H1 (cell line): ENCODE data around the gene YBX1. TPM values are rescaled to one million over a fixed set of nuclear protein-coding genes. Genes with fewer than 3 reads are reported as not detected.
A peak's percentile ranks its signal among the peaks of the same experiment; 100 is the strongest.

Experiments
- CTCF ChIA-PET: fragments of 300-600 bp; sonication (Branson Sonifier 250); formaldehyde crosslinking; loops from one replicate; lab custom pipeline; 2021; ENCODE audit not compliant: partially characterized antibody; lab: Charles Lee
- POLR2A ChIA-PET: fragments of 300-600 bp; sonication (Branson Sonifier 250); formaldehyde crosslinking; loops from one replicate; lab custom pipeline; 2021; ENCODE audit warnings: inconsistent platforms; ENCODE audit not compliant: partially characterized antibody; lab: Charles Lee
- DNase-seq, 2 experiments: peaks; one replicate each; pipeline versions ENCODE4 v3.0.0 to v3.0.0-alpha.2; 2010 to 2022; ENCODE audit warnings: low spot score in 2 of 2, low read depth in 1 of 2, mixed read lengths in 1 of 2
- FAIRE-seq: peaks from 2 replicates; lab custom pipeline; 2011; peaks lifted over from hg19 to GRCh38; lab: Jason Lieb, UNC
- H2AFZ ChIP-seq: 2 replicates; pipeline ENCODE4 v1.8.1; 2012; ENCODE audit warnings: low read length, inconsistent platforms
- H2AK5ac ChIP-seq: 2 replicates; pipeline ENCODE4 v1.6.1; 2013; ENCODE audit warnings: low read depth, low read length
- H2BK120ac ChIP-seq: replicated peaks from 2 replicates; pipeline ENCODE3; 2013; ENCODE audit warnings: low read depth, low read length, inconsistent platforms
- H2BK12ac ChIP-seq: 2 replicates; pipeline ENCODE4 v1.6.1; 2013; ENCODE audit warnings: low read depth, low read length
- H2BK15ac ChIP-seq: 2 replicates; pipeline ENCODE4 v1.6.1; 2013; ENCODE audit warnings: low read length
- H2BK20ac ChIP-seq: 2 replicates; pipeline ENCODE4 v1.6.1; 2013; ENCODE audit warnings: low read length
- H2BK5ac ChIP-seq: 2 replicates; pipeline ENCODE4 v1.6.1; 2013; ENCODE audit warnings: low read depth, low read length
- H3K14ac ChIP-seq: 2 replicates; pipeline ENCODE4 v1.6.1; 2013; ENCODE audit warnings: inconsistent platforms; ENCODE audit not compliant: insufficient read length
- H3K18ac ChIP-seq: 2 replicates; pipeline ENCODE4 v1.6.1; 2013; ENCODE audit warnings: low read length; ENCODE audit errors: extremely low read depth
- H3K23ac ChIP-seq: 2 replicates; pipeline ENCODE4 v1.6.1; 2013; ENCODE audit warnings: inconsistent platforms; ENCODE audit not compliant: insufficient read length
- H3K23me2 ChIP-seq: 2 replicates; pipeline ENCODE4 v1.6.1; 2013; ENCODE audit warnings: low read depth, low read length
- H3K27ac ChIP-seq: 2 replicates; pipeline ENCODE4 v1.6.1; 2011; ENCODE audit warnings: low read depth, low read length, inconsistent platforms
- H3K27me3 ChIP-seq, 4 experiments: replicated peaks in 1 of 4; 1 replicate in 1 of 4; 2 replicates in 3 of 4; pipeline versions ENCODE4 v1.6.1 to v1.8.1; 2011 to 2013; ENCODE audit warnings: low read length in 3 of 4, mild to moderate bottlenecking in 3 of 4, inconsistent platforms in 2 of 4, mixed read lengths in 2 of 4, moderate library complexity in 1 of 4; ENCODE audit not compliant: control insufficient read depth in 3 of 4, insufficient read depth in 3 of 4; ENCODE audit errors: extremely low read depth in 1 of 4
- H3K36me3 ChIP-seq, 4 experiments: 2 replicates each; pipeline versions ENCODE4 v1.6.1 to v1.8.1; 2011 to 2013; ENCODE audit warnings: mild to moderate bottlenecking in 4 of 4, low read length in 3 of 4, moderate library complexity in 2 of 4, control low read depth in 1 of 4, inconsistent platforms in 1 of 4; ENCODE audit not compliant: insufficient read depth in 4 of 4, control insufficient read depth in 2 of 4
- H3K4ac ChIP-seq: replicated peaks from 2 replicates; pipeline ENCODE3; 2013; ENCODE audit warnings: low read length, low read depth, mixed read lengths, inconsistent platforms; ENCODE audit not compliant: insufficient read length
- H3K4me1 ChIP-seq, 4 experiments: replicated peaks in 1 of 4; 1 replicate in 1 of 4; 2 replicates in 3 of 4; pipeline versions ENCODE4 v1.6.1 to v1.8.1; 2011 to 2013; ENCODE audit warnings: low read length in 3 of 4, inconsistent platforms in 2 of 4, mixed read lengths in 1 of 4; ENCODE audit not compliant: insufficient read depth in 4 of 4, control insufficient read depth in 3 of 4
- H3K4me2 ChIP-seq, 2 experiments: 2 replicates each; pipeline versions ENCODE4 v1.6.1 to v1.8.1; 2011 to 2013; ENCODE audit warnings: low read depth in 2 of 2, low read length in 2 of 2, control low read depth in 1 of 2, inconsistent platforms in 1 of 2, mild to moderate bottlenecking in 1 of 2; ENCODE audit not compliant: insufficient read depth in 1 of 2
- H3K4me3 ChIP-seq, 4 experiments: fragments of 200-600, 300-600 bp in 1 of 4; sonication (generic), shearing (Covaris generic), sonication (Bioruptor Twin) in 1 of 4; 2 replicates each; pipeline versions ENCODE4 v1.5.1 to v1.8.1; 2011 to 2016; ENCODE audit warnings: low read length in 4 of 4, low read depth in 3 of 4, control low read depth in 2 of 4, inconsistent platforms in 2 of 4, mild to moderate bottlenecking in 2 of 4, mixed read lengths in 1 of 4, moderate library complexity in 1 of 4; ENCODE audit not compliant: insufficient read depth in 2 of 4; ENCODE audit errors: extremely low read depth in 1 of 4
- H3K56ac ChIP-seq: replicated peaks from 2 replicates; pipeline ENCODE3; 2013; ENCODE audit warnings: low read depth, mild to moderate bottlenecking, mixed read lengths, low read length, inconsistent platforms; ENCODE audit not compliant: insufficient read length
- H3K79me1 ChIP-seq: 2 replicates; pipeline ENCODE4 v1.6.1; 2013; ENCODE audit warnings: low read depth, low read length, control low read depth
- H3K79me2 ChIP-seq, 2 experiments: 2 replicates each; pipeline versions ENCODE4 v1.6.1 to v1.8.1; 2012 to 2013; ENCODE audit warnings: low read length in 2 of 2, mild to moderate bottlenecking in 2 of 2, inconsistent platforms in 1 of 2; ENCODE audit not compliant: insufficient read depth in 2 of 2, control insufficient read depth in 1 of 2
- H3K9ac ChIP-seq, 4 experiments: replicated peaks in 1 of 4; 1 replicate in 1 of 4; 2 replicates in 3 of 4; pipeline versions ENCODE4 v1.6.1 to v1.8.1; 2011 to 2013; ENCODE audit warnings: low read depth in 3 of 4, low read length in 3 of 4, control low read depth in 2 of 4, mild to moderate bottlenecking in 2 of 4, moderate library complexity in 2 of 4, inconsistent platforms in 1 of 4; ENCODE audit errors: extremely low read depth in 1 of 4
- H3K9me3 ChIP-seq, 2 experiments: 2 replicates each; pipeline versions ENCODE4 v1.6.1 to v1.8.1; 2012 to 2013; ENCODE audit warnings: mild to moderate bottlenecking in 2 of 2, moderate library complexity in 2 of 2, control low read depth in 1 of 2, inconsistent platforms in 1 of 2, low read depth in 1 of 2, low read length in 1 of 2, mixed read lengths in 1 of 2; ENCODE audit not compliant: insufficient read depth in 2 of 2
- H4K20me1 ChIP-seq, 2 experiments: replicated peaks in 1 of 2; 2 replicates each; pipeline versions ENCODE3 to v1.8.1; 2011 to 2013; ENCODE audit warnings: inconsistent platforms in 2 of 2, low read length in 2 of 2, mild to moderate bottlenecking in 1 of 2; ENCODE audit not compliant: insufficient read depth in 2 of 2, control insufficient read depth in 1 of 2
- H4K5ac ChIP-seq: 2 replicates; pipeline ENCODE4 v1.6.1; 2013; ENCODE audit warnings: low read length, low read depth, mixed read lengths, inconsistent platforms; ENCODE audit not compliant: insufficient read length
- H4K8ac ChIP-seq: 2 replicates; pipeline ENCODE4 v1.8.0; 2013; ENCODE audit warnings: mild to moderate bottlenecking, moderate library complexity, low read length, inconsistent platforms; ENCODE audit not compliant: insufficient read depth; ENCODE audit errors: extremely low read depth
- H4K91ac ChIP-seq: replicated peaks from 2 replicates; pipeline ENCODE3; 2013; ENCODE audit warnings: low read length, mixed read lengths, inconsistent platforms; ENCODE audit not compliant: insufficient read length
- CREB1 ChIP-seq: IDR thresholded peaks from 2 replicates; pipeline ENCODE4 v1.6.1; 2012; ENCODE audit warnings: inconsistent platforms
- TCF12 ChIP-seq: IDR thresholded peaks from 2 replicates; pipeline ENCODE4 v1.6.1; 2011; ENCODE audit warnings: low read depth, mild to moderate bottlenecking, low read length
- WGBS, 2 experiments: shearing (Covaris generic) in 1 of 2; methylation state at CpG; one replicate each; pipeline versions ENCODE4 v1.1.6 to v1.1.7; 2013 to 2015; ENCODE audit warnings: low lambda C conversion rate in 2 of 2, mixed read lengths in 2 of 2, inconsistent platforms in 1 of 2, low coverage in 1 of 2, missing lambda C conversion rate in 1 of 2; ENCODE audit not compliant: insufficient replicate concordance in 2 of 2, insufficient coverage in 1 of 2, insufficient read length in 1 of 2; ENCODE audit errors: extremely low coverage in 1 of 2, missing lambda C conversion rate in 1 of 2; 5-methylcytosine and 5-hydroxymethylcytosine counted together
- polyA plus RNA-seq, 7 experiments: library from polyadenylated mRNA; depleted of rRNA in 3 of 7; stranded (reverse) in 5 of 7; unstranded in 2 of 7; fragments of >200 nt in 5 of 7; fragments of 200-250 nt in 2 of 7; gene quantifications; 1 replicate in 5 of 7; 2 replicates in 1 of 7; 4 replicates in 1 of 7; pipeline versions ENCODE4 v1.2.1 to v1.2.3, GENCODE V29; 2011 to 2013; ENCODE audit warnings: missing spikeins in 2 of 7, mixed read lengths in 2 of 7
- total RNA-seq: library from RNA; stranded (reverse); fragmentation: NEBNext Ultra II Directional; extraction: Animal tissue kit (Norgen Biotek cat#: 25700); gene quantifications from 2 replicates; pipeline ENCODE4 v1.2.1, GENCODE V29; 2021

Gene YBX1
- total and polyA plus RNA-seq, 2 of the 8 experiments (the other 6 are each of a cell fraction or from before 2014, with no cell fraction given): 438 to 1,219 TPM

GRCh38 chr1:42698081-42698813, 16.0 kb downstream of the YBX1 start:
- CTCF ChIA-PET: interaction anchor here (0.9 kb wide), 1 partner anchor 15 kb away, joined by 4 read pairs; no protein-coding TSS in a partner anchor
- no peak overlapping the region for H4K91ac ChIP-seq
- no peak overlapping the region for H3K9ac ChIP-seq
- no peak overlapping the region for H4K5ac ChIP-seq
- H3K36me3 ChIP-seq: peaks cover 33 to 98% (median 70%) of the 10 kb centered on the region in 4 experiments
- peaks cover 12 to 85% of the 10 kb centered on the region in 2 experiments; a peak in 3 of 4 replicates for H3K79me2 ChIP-seq
- no peak overlapping the region for H2BK120ac ChIP-seq
- H3K4me1 ChIP-seq: no peaks in the 10 kb centered on the region
- H2BK5ac ChIP-seq: no peak overlapping the region
- H3K23ac ChIP-seq: no peak overlapping the region
- H3K23me2 ChIP-seq: no peaks in the 10 kb centered on the region
- H2AK5ac ChIP-seq: no peak overlapping the region
- H4K20me1 ChIP-seq: peaks cover 10 to 19% of the 10 kb centered on the region in 2 experiments
- H3K18ac ChIP-seq: no peak overlapping the region
- no peak overlapping the region for H2BK12ac ChIP-seq
- H3K14ac ChIP-seq: no peak overlapping the region
- no peaks in the 10 kb centered on the region for H3K27me3 ChIP-seq
- no peak overlapping the region for H3K4me2 ChIP-seq
- no peak overlapping the region for H2AFZ ChIP-seq
- H2BK15ac ChIP-seq: no peak overlapping the region
- POLR2A ChIA-PET: interaction anchor here (0.6 to 5.3 kb wide), 4 partner anchors 8 to 16 kb away, joined by 4 to 25 read pairs (median 10); partner anchors contain the start of gene YBX1
- no peak overlapping the region for H3K27ac ChIP-seq
- H4K8ac ChIP-seq: no peak overlapping the region
- DNase-seq: no peak
- no peak overlapping the region for H3K56ac ChIP-seq
- H2BK20ac ChIP-seq: no peak overlapping the region
- no peaks in the 10 kb centered on the region for H3K9me3 ChIP-seq
- no peak overlapping the region for H3K4ac ChIP-seq
- WGBS, 2 experiments: 91% methylated on average over 4 of the region's 4 CpGs; no CpG with 5 or more reads in 1 of the 2 experiments
- FAIRE-seq: peak; percentile 55
- no peak overlapping the region for H3K4me3 ChIP-seq
- peaks cover 2% of the 10 kb centered on the region; the same call in 1 of the 2 replicates for H3K79me1 ChIP-seq
- TF ChIP-seq CREB1 (no peak), TCF12 (no peak)
